Measurements from ENCODE around the gene LDLRAD2.

DNA sequence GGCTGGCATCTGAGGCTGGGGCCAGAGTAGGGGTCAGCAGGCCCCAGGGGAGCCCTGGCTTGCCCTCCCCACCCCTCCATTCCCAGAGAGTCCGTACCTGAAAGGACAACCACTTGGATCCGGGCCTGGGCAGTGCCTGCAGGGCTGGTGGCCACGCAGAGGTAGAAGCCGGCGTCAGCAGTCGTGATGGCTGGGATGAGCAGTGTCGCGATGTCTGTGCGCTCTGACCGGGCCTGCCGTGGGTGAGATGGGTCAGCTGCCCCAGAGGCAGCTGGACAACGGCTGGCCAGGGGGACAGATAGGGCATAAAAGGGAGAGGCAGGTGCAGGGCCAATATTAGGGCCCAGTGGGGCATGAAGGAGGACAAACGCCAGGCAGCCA, 42.7 kb downstream of the LDLRAD2 start:
- TF ChIP-seq, protein P1, sequence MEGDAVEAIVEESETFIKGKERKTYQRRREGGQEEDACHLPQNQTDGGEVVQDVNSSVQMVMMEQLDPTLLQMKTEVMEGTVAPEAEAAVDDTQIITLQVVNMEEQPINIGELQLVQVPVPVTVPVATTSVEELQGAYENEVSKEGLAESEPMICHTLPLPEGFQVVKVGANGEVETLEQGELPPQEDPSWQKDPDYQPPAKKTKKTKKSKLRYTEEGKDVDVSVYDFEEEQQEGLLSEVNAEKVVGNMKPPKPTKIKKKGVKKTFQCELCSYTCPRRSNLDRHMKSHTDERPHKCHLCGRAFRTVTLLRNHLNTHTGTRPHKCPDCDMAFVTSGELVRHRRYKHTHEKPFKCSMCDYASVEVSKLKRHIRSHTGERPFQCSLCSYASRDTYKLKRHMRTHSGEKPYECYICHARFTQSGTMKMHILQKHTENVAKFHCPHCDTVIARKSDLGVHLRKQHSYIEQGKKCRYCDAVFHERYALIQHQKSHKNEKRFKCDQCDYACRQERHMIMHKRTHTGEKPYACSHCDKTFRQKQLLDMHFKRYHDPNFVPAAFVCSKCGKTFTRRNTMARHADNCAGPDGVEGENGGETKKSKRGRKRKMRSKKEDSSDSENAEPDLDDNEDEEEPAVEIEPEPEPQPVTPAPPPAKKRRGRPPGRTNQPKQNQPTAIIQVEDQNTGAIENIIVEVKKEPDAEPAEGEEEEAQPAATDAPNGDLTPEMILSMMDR (IDR thresholded peaks at IDR 0.05 in 4 of 5, conservative IDR thresholded peaks at IDR 0.05 in 1 of 5), result no peak
- no peak for TF ChIP-seq POLR2A (IDR thresholded peaks at IDR 0.05)

Measured in gastrocnemius medialis (tissue), 4 donors.